Fibroblast of villous mesenchyme (primary cell): ENCODE measurements around the gene ZPLD1. TPM values are rescaled to one million over a fixed set of nuclear protein-coding genes. Genes with fewer than 3 reads are reported as not detected.

Experiments used
- DNase-seq: peaks from one replicate; pipeline ENCODE4 v3.0.0-alpha.2; 2010; ENCODE audit warnings: low read depth
- H3K4me3 ChIP-seq: 2 replicates; pipeline ENCODE4 v1.5.1; 2011; ENCODE audit warnings: low read depth, mild to moderate bottlenecking, low read length
- CTCF ChIP-seq: IDR thresholded peaks from 2 replicates; pipeline ENCODE4 v1.5.1; 2012; ENCODE audit warnings: low read depth, mild to moderate bottlenecking, low read length; ENCODE audit not compliant: insufficient read depth
- total RNA-seq: library from RNA; depleted of rRNA; stranded (reverse); fragments of >200 nt; gene quantifications from 2 replicates; pipeline ENCODE4 v1.2.3, GENCODE V29; 2012

The ZPLD1 gene
- total RNA-seq, 1 donor: 0.43 TPM

GRCh38 chr3:102511168-102511567 is 76.4 kb downstream of the ZPLD1 start:
- no peak for DNase-seq
- no peak overlapping the region for H3K4me3 ChIP-seq
- TF ChIP-seq CTCF: no peak

GRCh38 chr3:102511639-102512038 is 76.8 kb downstream of the ZPLD1 start:
- no peak overlapping the region for H3K4me3 ChIP-seq
- no peak for TF ChIP-seq CTCF
- no peak for DNase-seq

GRCh38 chr3:102512734-102513504 is 78.1 kb downstream of the ZPLD1 start:
- no peak for TF ChIP-seq CTCF
- no peak overlapping the region for H3K4me3 ChIP-seq
- peak; percentile 28 for DNase-seq

- H3K4me3 ChIP-seq: no peak overlapping the region
- no peak for DNase-seq
- TF ChIP-seq CTCF: no peak
These were observed 79.4 kb downstream of the ZPLD1 start for GRCh38 chr3:102514241-102514640.

- DNase-seq: no peak
- H3K4me3 ChIP-seq: no peak overlapping the region
- no peak for TF ChIP-seq CTCF
These were observed 86.4 kb downstream of the ZPLD1 start for GRCh38 chr3:102521246-102521645.

GRCh38 chr3:102525624-102526023 is 90.8 kb downstream of the ZPLD1 start:
- no peak for DNase-seq
- no peak for TF ChIP-seq CTCF
- no peak overlapping the region for H3K4me3 ChIP-seq

GRCh38 chr3:102526865-102527264 is 92.0 kb downstream of the ZPLD1 start:
- no peak for DNase-seq
- H3K4me3 ChIP-seq: no peak overlapping the region
- no peak for TF ChIP-seq CTCF
